Measurements from ENCODE around the gene GRAMD2A.

GRAMD2A gene

GRCh38 chr15:72139667-72140066 lies 57.9 kb downstream of the GRAMD2A start:
- ChIA-PET POLR2A (no interaction called here), CTCF (interaction anchor here (1.7 kb wide), 1 partner anchor 17 kb away, joined by 7 read pairs; no protein-coding TSS in a partner anchor)
- 96% methylated on average over 4 of the region's 4 CpGs for WGBS (ENCODE audit: insufficient coverage)
- no peaks in the 10 kb centered on the region for H3K36me3 ChIP-seq (ENCODE audit: control insufficient read depth in 4 of 4, insufficient read depth in 4 of 4, low read length in 3 of 4)
- no peaks in the 10 kb centered on the region for H3K9me3 ChIP-seq (ENCODE audit: control extremely low read depth in 1 of 5, control insufficient read depth in 4 of 5, insufficient read depth in 2 of 5, low read depth in 1 of 5, low read length in 4 of 5)
- DNase-seq: no peak
- H3K4me1 ChIP-seq (ENCODE audit: control extremely low read depth in 1 of 4, control insufficient read depth in 4 of 4, insufficient read depth in 4 of 4, low read length in 3 of 4): peaks cover 4 to 12% (median 6%) of the 10 kb centered on the region in 4 experiments
- no peaks in the 10 kb centered on the region for H3K27me3 ChIP-seq (replicated peaks in 2 of 5; ENCODE audit: control insufficient read depth in 4 of 5, insufficient read depth in 5 of 5, low read length in 4 of 5)
- H3K4me3 ChIP-seq (ENCODE audit: control insufficient read depth in 1 of 7, extremely low read depth in 1 of 7, insufficient read depth in 4 of 7, low read depth in 2 of 7, low read length in 6 of 7): no peak overlapping the region
- H3K27ac ChIP-seq (ENCODE audit: insufficient read depth in 1 of 2, low read depth in 1 of 2, low read length in 2 of 2, poor library complexity in 1 of 2, severe bottlenecking in 2 of 2): no peak overlapping the region

DNA sequence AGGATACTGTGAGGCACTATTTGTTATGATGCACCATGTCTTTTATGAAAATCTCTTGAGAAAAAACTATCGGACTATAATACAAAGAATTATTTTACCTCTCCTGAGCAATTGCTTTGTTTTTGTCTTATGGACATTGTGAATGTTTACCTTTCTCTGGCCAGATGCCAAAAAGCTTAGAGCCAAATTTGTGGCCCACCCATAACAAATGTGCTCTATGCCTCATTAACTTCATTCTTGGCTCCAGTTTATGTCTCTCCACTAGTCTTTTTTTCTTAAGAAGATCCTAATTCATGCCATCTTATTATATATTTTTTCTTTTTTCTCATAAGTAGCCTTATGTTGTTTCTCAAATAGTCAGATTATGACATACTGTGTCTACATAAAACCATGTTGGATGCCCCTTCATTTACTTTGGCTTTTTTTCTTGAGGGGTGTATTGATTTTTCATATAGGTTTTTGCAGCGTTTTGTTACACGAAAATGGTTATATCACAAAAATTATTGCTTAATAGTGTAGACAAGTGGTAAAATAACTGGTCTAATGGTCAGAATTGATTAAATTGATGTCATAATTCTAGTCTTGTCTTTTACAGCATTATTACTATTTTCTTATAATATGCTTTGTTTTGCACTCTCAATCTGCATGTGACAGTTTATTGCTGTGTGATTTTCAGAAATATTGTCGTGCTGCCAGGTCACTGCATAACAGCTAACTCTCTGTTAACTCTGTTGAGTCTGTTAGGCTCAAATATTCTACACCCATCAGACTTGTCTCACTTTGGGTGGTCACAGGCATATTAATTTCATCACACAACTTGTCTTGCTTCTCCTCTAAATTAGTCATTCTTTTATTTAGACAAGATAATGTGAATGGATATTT lies 61.2 kb downstream of the GRAMD2A start:
- Histone ChIP-seq H3K9me3 (ENCODE audit: control extremely low read depth in 1 of 5, control insufficient read depth in 4 of 5, insufficient read depth in 2 of 5, low read depth in 1 of 5, low read length in 4 of 5) (no peaks in the 10 kb centered on the region), H3K27ac (ENCODE audit: insufficient read depth in 1 of 2, low read depth in 1 of 2, low read length in 2 of 2, poor library complexity in 1 of 2, severe bottlenecking in 2 of 2) (no peak overlapping the region), H3K27me3 (replicated peaks in 2 of 5; ENCODE audit: control insufficient read depth in 4 of 5, insufficient read depth in 5 of 5, low read length in 4 of 5) (no peaks in the 10 kb centered on the region), H3K4me1 (ENCODE audit: control extremely low read depth in 1 of 4, control insufficient read depth in 4 of 4, insufficient read depth in 4 of 4, low read length in 3 of 4) (peaks cover 2 to 8% (median 2%) of the 10 kb centered on the region in 4 experiments), H3K36me3 (ENCODE audit: control insufficient read depth in 4 of 4, insufficient read depth in 4 of 4, low read length in 3 of 4) (no peaks in the 10 kb centered on the region), H3K4me3 (ENCODE audit: control insufficient read depth in 1 of 7, extremely low read depth in 1 of 7, insufficient read depth in 4 of 7, low read depth in 2 of 7, low read length in 6 of 7) (no peak overlapping the region)
- DNase-seq: no peak
- 100% methylated on average over 1 of the region's 4 CpGs for WGBS (ENCODE audit: insufficient coverage)
- POLR2A ChIA-PET: no interaction called here
- CTCF ChIA-PET: no interaction called here

DNA sequence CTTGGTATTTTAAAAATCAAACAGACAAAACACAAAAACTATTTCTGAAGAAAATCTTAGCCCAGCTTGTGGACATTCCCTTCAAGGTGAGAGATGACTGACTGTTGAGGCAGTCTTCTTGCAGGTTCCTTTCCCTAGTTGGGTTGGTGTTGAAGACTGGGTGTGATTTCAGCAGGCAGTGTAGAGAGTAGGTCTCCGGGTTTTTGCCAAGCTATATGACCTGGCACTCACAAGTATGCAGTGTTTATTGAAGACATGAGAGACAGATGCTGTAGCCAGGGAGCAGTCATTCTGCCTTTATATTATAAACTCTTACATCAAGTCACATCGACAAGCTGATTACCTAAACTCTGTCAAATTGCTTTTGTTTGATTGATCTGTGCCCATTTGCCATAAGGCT lies 61.9 kb downstream of the GRAMD2A start:
- Histone ChIP-seq H3K27me3 (replicated peaks in 2 of 5; ENCODE audit: control insufficient read depth in 4 of 5, insufficient read depth in 5 of 5, low read length in 4 of 5) (no peaks in the 10 kb centered on the region), H3K4me1 (ENCODE audit: control extremely low read depth in 1 of 4, control insufficient read depth in 4 of 4, insufficient read depth in 4 of 4, low read length in 3 of 4) (peaks cover 0 to under 1% (median 0%) of the 10 kb centered on the region in 4 experiments), H3K4me3 (ENCODE audit: control insufficient read depth in 1 of 7, extremely low read depth in 1 of 7, insufficient read depth in 4 of 7, low read depth in 2 of 7, low read length in 6 of 7) (no peak overlapping the region), H3K27ac (ENCODE audit: insufficient read depth in 1 of 2, low read depth in 1 of 2, low read length in 2 of 2, poor library complexity in 1 of 2, severe bottlenecking in 2 of 2) (no peak overlapping the region), H3K36me3 (ENCODE audit: control insufficient read depth in 4 of 4, insufficient read depth in 4 of 4, low read length in 3 of 4) (no peaks in the 10 kb centered on the region), H3K9me3 (ENCODE audit: control extremely low read depth in 1 of 5, control insufficient read depth in 4 of 5, insufficient read depth in 2 of 5, low read depth in 1 of 5, low read length in 4 of 5) (no peaks in the 10 kb centered on the region)
- ChIA-PET POLR2A (no interaction called here), CTCF (no interaction called here)
- no CpG with 5 or more reads among the region's 2 CpGs for WGBS (ENCODE audit: insufficient coverage)
- no peak for DNase-seq

DNA sequence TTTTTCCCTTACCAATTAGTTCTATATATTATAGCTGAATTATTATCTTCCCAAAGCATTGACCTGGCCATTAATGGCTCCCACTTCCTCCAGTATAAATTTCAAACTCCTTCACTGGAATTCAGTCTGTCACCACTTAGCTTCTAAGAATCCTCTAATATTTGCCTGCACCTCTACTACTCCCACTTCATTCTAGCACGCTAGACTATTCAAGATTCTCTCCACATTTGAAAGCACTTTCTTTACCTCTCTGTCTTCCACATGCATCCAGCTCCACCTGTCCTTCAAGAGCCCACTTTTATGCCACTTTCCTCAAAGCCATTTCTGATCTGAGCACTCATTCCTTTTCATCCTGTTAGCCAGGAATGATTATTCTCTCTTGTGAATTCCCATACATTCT lies 64.4 kb downstream of the GRAMD2A start:
- WGBS (ENCODE audit: insufficient coverage): 100% methylated on average over 1 of the region's 1 CpG
- Histone ChIP-seq H3K4me1 (ENCODE audit: control extremely low read depth in 1 of 4, control insufficient read depth in 4 of 4, insufficient read depth in 4 of 4, low read length in 3 of 4) (no peaks in the 10 kb centered on the region), H3K27me3 (replicated peaks in 2 of 5; ENCODE audit: control insufficient read depth in 4 of 5, insufficient read depth in 5 of 5, low read length in 4 of 5) (no peaks in the 10 kb centered on the region), H3K9me3 (ENCODE audit: control extremely low read depth in 1 of 5, control insufficient read depth in 4 of 5, insufficient read depth in 2 of 5, low read depth in 1 of 5, low read length in 4 of 5) (no peaks in the 10 kb centered on the region), H3K4me3 (ENCODE audit: control insufficient read depth in 1 of 7, extremely low read depth in 1 of 7, insufficient read depth in 4 of 7, low read depth in 2 of 7, low read length in 6 of 7) (no peak overlapping the region), H3K27ac (ENCODE audit: insufficient read depth in 1 of 2, low read depth in 1 of 2, low read length in 2 of 2, poor library complexity in 1 of 2, severe bottlenecking in 2 of 2) (no peak overlapping the region), H3K36me3 (ENCODE audit: control insufficient read depth in 4 of 4, insufficient read depth in 4 of 4, low read length in 3 of 4) (no peaks in the 10 kb centered on the region)
- POLR2A ChIA-PET: no interaction called here
- no peak for DNase-seq
- CTCF ChIA-PET: interaction anchor here (1.3 kb wide), 1 partner anchor 30 kb away, joined by 4 read pairs; no protein-coding TSS in a partner anchor

DNA sequence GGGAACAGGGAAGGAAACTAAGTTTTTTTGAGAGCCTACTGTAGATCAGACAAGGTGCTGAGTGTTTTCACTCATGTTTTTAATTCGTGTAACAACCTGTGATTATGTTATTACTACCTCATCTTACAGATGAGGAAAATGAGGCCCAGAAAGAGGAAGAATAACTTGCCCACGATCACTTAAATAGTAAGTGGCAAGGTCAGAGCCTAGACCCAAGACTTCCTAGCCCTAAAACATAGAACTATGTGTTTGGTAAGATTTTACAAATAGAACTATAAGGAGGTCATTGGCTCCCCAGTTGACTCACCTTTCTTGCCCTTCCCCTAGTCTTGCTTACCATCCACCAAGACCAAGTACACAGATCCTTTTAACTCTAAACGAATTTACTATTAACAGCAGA lies 65.7 kb downstream of the GRAMD2A start:
- no peaks in the 10 kb centered on the region for H3K4me1 ChIP-seq (ENCODE audit: control extremely low read depth in 1 of 4, control insufficient read depth in 4 of 4, insufficient read depth in 4 of 4, low read length in 3 of 4)
- H3K9me3 ChIP-seq (ENCODE audit: control extremely low read depth in 1 of 5, control insufficient read depth in 4 of 5, insufficient read depth in 2 of 5, low read depth in 1 of 5, low read length in 4 of 5): no peaks in the 10 kb centered on the region
- H3K36me3 ChIP-seq (ENCODE audit: control insufficient read depth in 4 of 4, insufficient read depth in 4 of 4, low read length in 3 of 4): no peaks in the 10 kb centered on the region
- no peaks in the 10 kb centered on the region for H3K27me3 ChIP-seq (replicated peaks in 2 of 5; ENCODE audit: control insufficient read depth in 4 of 5, insufficient read depth in 5 of 5, low read length in 4 of 5)
- no peak for DNase-seq
- 71% methylated on average over 1 of the region's 3 CpGs for WGBS (ENCODE audit: insufficient coverage)
- ChIA-PET CTCF (no interaction called here), POLR2A (no interaction called here)
- H3K27ac ChIP-seq (ENCODE audit: insufficient read depth in 1 of 2, low read depth in 1 of 2, low read length in 2 of 2, poor library complexity in 1 of 2, severe bottlenecking in 2 of 2): no peak overlapping the region
- no peak overlapping the region for H3K4me3 ChIP-seq (ENCODE audit: control insufficient read depth in 1 of 7, extremely low read depth in 1 of 7, insufficient read depth in 4 of 7, low read depth in 2 of 7, low read length in 6 of 7)

DNA sequence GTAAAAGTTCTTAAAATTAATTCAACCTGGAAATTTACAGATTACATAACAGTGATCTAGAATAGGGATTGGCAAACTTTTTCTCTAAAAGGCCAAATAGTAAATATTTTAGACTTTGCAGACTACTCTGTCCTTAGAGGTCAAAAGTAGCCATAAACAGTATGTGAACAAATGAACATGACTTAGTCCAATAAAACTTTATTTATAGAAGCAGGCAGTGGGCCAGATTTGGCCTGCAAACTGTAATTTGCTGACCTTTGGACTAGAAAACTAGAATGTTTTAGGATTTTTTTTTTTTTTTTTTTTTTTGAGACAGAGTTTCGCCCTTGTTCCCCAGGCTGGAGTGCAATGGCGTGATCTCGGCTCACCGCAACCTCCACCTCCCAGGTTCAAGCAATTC lies 67.3 kb downstream of the GRAMD2A start:
- Histone ChIP-seq H3K4me3 (ENCODE audit: control insufficient read depth in 1 of 7, extremely low read depth in 1 of 7, insufficient read depth in 4 of 7, low read depth in 2 of 7, low read length in 6 of 7) (no peak overlapping the region), H3K36me3 (ENCODE audit: control insufficient read depth in 4 of 4, insufficient read depth in 4 of 4, low read length in 3 of 4) (no peaks in the 10 kb centered on the region), H3K4me1 (ENCODE audit: control extremely low read depth in 1 of 4, control insufficient read depth in 4 of 4, insufficient read depth in 4 of 4, low read length in 3 of 4) (no peaks in the 10 kb centered on the region), H3K27me3 (replicated peaks in 2 of 5; ENCODE audit: control insufficient read depth in 4 of 5, insufficient read depth in 5 of 5, low read length in 4 of 5) (no peaks in the 10 kb centered on the region), H3K27ac (ENCODE audit: insufficient read depth in 1 of 2, low read depth in 1 of 2, low read length in 2 of 2, poor library complexity in 1 of 2, severe bottlenecking in 2 of 2) (no peak overlapping the region), H3K9me3 (ENCODE audit: control extremely low read depth in 1 of 5, control insufficient read depth in 4 of 5, insufficient read depth in 2 of 5, low read depth in 1 of 5, low read length in 4 of 5) (no peaks in the 10 kb centered on the region)
- DNase-seq: no peak
- CTCF ChIA-PET: interaction anchor here (0.6 to 1.2 kb wide), 2 partner anchors 26 to 43 kb away, joined by 3 read pairs; no protein-coding TSS in a partner anchor
- POLR2A ChIA-PET: no interaction called here
- WGBS (ENCODE audit: insufficient coverage): no CpG with 5 or more reads among the region's 4 CpGs

DNA sequence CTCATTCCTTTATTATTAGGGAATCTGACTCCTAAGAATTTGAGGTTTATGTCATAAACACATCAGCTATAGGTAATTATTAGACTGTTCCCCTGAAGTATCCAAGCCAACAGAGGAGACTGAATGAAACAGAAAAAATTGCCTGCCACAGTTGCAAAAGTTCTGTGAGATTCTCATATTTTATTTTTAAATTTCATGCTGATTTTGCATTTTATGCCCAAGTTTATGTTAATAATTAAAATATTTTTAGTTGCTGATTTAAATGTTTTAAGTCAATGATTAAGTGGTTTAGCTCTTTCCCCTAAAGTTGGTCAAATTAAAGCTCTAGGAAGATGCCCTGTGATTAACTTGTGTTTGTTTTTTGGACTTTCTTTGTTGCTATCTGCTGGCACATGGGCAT lies 69.2 kb downstream of the GRAMD2A start:
- Histone ChIP-seq H3K36me3 (ENCODE audit: control insufficient read depth in 4 of 4, insufficient read depth in 4 of 4, low read length in 3 of 4) (no peaks in the 10 kb centered on the region), H3K4me3 (ENCODE audit: control insufficient read depth in 1 of 7, extremely low read depth in 1 of 7, insufficient read depth in 4 of 7, low read depth in 2 of 7, low read length in 6 of 7) (no peak overlapping the region), H3K27ac (ENCODE audit: insufficient read depth in 1 of 2, low read depth in 1 of 2, low read length in 2 of 2, poor library complexity in 1 of 2, severe bottlenecking in 2 of 2) (no peak overlapping the region), H3K9me3 (ENCODE audit: control extremely low read depth in 1 of 5, control insufficient read depth in 4 of 5, insufficient read depth in 2 of 5, low read depth in 1 of 5, low read length in 4 of 5) (no peaks in the 10 kb centered on the region), H3K27me3 (replicated peaks in 2 of 5; ENCODE audit: control insufficient read depth in 4 of 5, insufficient read depth in 5 of 5, low read length in 4 of 5) (no peaks in the 10 kb centered on the region), H3K4me1 (ENCODE audit: control extremely low read depth in 1 of 4, control insufficient read depth in 4 of 4, insufficient read depth in 4 of 4, low read length in 3 of 4) (peaks cover 0 to 2% (median 0%) of the 10 kb centered on the region in 4 experiments)
- CTCF ChIA-PET: no interaction called here
- no peak for DNase-seq
- POLR2A ChIA-PET: no interaction called here
